Thyroid gland (tissue), 4 donors: ENCODE data around the gene CRAT. TPM values are rescaled to one million over a fixed set of nuclear protein-coding genes. Genes with fewer than 3 reads are reported as not detected.

Experiments
- DNase-seq, 2 donors: peaks; one replicate each; pipeline ENCODE4 v3.0.0-alpha.2; 2019
- H3K27ac ChIP-seq, 3 donors: fragments of 200-600 bp; sonication (generic); 1 replicate in 2 of 3; 2 replicates in 1 of 3; pipeline ENCODE4 v1.5.1; 2016 to 2019; ENCODE audit warnings: mild to moderate bottlenecking in 1 of 3, moderate library complexity in 1 of 3
- H3K27me3 ChIP-seq: fragments of 200-600 bp; sonication (generic); one replicate; pipeline ENCODE4 v1.5.1; 2019
- H3K36me3 ChIP-seq, 2 donors: fragments of 200-600 bp; sonication (generic); one replicate each; pipeline ENCODE4 v1.5.1; 2016 to 2019
- H3K4me1 ChIP-seq, 2 donors: fragments of 200-600 bp; sonication (generic); one replicate each; pipeline ENCODE4 v1.5.1; 2017 to 2019
- H3K4me3 ChIP-seq, 3 donors: fragments of 200-600 bp; sonication (generic); replicated peaks in 1 of 3; 1 replicate in 2 of 3; 2 replicates in 1 of 3; pipeline ENCODE4 v1.5.1; 2016; ENCODE audit warnings: mild to moderate bottlenecking in 1 of 3
- H3K9me3 ChIP-seq: fragments of 200-600 bp; sonication (generic); one replicate; pipeline ENCODE4 v1.5.1; 2017
- POLR2A ChIP-seq, 2 donors: fragments of 450-650 bp; IDR thresholded peaks; one replicate each; pipeline ENCODE4 v1.6.1; 2017; ENCODE audit warnings: antibody characterized with exemption in 2 of 2, mild to moderate bottlenecking in 2 of 2, moderate library complexity in 1 of 2
- WGBS, 2 donors: methylation state at CpG; one replicate each; pipeline ENCODE4 v1.1.5; 2017; 5-methylcytosine and 5-hydroxymethylcytosine counted together
- intact Hi-C: fragments of 100-400 bp; cut with DNase I; formaldehyde crosslinking; loops from one replicate; pipeline ENCODE4 v1.15.1; 2023
- total RNA-seq, 4 donors: library from RNA; depleted of rRNA; stranded (reverse); fragments of >200 nt; gene quantifications; one replicate each; pipeline ENCODE4 v1.2.3, GENCODE V29; 2016
- TF ChIP-seq, protein P1 (sequence below), 6 experiments: fragments of 200-600 bp in 3 of 6; fragments of 450-650 bp in 3 of 6; sonication (generic) in 3 of 6; IDR thresholded peaks; one replicate each; pipeline ENCODE4 v1.5.1; 2016 to 2019; ENCODE audit warnings: antibody characterized with exemption in 6 of 6, mild to moderate bottlenecking in 2 of 6, inconsistent platforms in 1 of 6, moderate library complexity in 1 of 6

Gene CRAT
- total RNA-seq, 4 donors from 2014 or later = 44.0 to 59.0 (median 54.1) TPM

DNA sequence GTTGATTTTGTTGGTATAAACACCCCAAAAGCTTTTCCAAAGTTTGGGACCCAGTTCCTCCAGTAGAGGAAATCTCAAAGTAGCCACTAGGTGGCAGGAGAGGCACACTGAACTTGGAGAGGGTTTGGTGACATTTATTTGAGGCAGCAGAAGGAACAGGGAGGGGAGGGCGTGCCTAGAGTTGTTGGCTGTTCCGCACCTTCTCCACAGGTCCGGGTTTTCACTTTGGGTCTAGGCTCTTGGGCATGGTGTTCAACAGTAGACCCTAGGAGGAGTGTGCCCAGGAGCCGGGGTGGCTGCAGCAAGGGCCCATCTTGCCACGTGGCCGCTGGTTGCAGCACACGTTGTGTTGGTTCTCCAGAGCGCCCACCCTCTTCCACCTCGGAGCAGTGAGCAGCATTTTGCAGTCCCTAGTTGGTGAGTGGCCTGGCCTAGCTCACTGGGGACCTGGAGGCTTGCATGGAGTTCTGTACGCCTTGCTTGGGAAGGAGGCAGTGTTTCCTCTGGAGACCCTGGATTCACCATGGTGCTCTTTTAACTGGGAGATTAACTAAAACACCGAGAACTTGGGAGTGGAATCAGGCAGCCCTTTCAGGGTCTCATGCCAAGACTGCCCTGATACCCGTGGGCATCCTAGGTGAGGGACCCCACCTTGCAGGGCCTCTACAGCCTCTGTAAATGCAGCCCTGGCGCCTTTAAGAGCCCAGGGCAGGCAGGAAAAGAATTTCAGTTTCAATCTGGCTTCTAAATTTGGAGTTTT, 28.8 kb upstream of the CRAT start:
- H3K27me3 ChIP-seq = no peaks in the 10 kb centered on the region
- no peaks in the 10 kb centered on the region for H3K9me3 ChIP-seq
- H3K4me3 ChIP-seq = peak overlapping the region in 1 of 3 donors; percentile 28
- no peak for TF ChIP-seq POLR2A (IDR thresholded peaks at IDR 0.05)
- TF ChIP-seq, protein P1, sequence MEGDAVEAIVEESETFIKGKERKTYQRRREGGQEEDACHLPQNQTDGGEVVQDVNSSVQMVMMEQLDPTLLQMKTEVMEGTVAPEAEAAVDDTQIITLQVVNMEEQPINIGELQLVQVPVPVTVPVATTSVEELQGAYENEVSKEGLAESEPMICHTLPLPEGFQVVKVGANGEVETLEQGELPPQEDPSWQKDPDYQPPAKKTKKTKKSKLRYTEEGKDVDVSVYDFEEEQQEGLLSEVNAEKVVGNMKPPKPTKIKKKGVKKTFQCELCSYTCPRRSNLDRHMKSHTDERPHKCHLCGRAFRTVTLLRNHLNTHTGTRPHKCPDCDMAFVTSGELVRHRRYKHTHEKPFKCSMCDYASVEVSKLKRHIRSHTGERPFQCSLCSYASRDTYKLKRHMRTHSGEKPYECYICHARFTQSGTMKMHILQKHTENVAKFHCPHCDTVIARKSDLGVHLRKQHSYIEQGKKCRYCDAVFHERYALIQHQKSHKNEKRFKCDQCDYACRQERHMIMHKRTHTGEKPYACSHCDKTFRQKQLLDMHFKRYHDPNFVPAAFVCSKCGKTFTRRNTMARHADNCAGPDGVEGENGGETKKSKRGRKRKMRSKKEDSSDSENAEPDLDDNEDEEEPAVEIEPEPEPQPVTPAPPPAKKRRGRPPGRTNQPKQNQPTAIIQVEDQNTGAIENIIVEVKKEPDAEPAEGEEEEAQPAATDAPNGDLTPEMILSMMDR (IDR thresholded peaks at IDR 0.05) = peak; percentile 76 to 97 (median 92)
- H3K36me3 ChIP-seq = peaks cover 20 to 24% of the 10 kb centered on the region in 2 donors
- WGBS, 2 donors = 0 to 8% methylated on average over 6 to 12 of the region's 13 CpGs
- H3K4me1 ChIP-seq = peaks cover 45 to 74% of the 10 kb centered on the region in 2 donors
- peak overlapping the region; percentile 98 to 100 (median 100) for H3K27ac ChIP-seq
- intact Hi-C loops = loop anchor here (5.0 kb wide), 1 partner anchor 473 kb away; no protein-coding TSS in a partner anchor
- DNase-seq = peak; percentile 77 to 79

DNA sequence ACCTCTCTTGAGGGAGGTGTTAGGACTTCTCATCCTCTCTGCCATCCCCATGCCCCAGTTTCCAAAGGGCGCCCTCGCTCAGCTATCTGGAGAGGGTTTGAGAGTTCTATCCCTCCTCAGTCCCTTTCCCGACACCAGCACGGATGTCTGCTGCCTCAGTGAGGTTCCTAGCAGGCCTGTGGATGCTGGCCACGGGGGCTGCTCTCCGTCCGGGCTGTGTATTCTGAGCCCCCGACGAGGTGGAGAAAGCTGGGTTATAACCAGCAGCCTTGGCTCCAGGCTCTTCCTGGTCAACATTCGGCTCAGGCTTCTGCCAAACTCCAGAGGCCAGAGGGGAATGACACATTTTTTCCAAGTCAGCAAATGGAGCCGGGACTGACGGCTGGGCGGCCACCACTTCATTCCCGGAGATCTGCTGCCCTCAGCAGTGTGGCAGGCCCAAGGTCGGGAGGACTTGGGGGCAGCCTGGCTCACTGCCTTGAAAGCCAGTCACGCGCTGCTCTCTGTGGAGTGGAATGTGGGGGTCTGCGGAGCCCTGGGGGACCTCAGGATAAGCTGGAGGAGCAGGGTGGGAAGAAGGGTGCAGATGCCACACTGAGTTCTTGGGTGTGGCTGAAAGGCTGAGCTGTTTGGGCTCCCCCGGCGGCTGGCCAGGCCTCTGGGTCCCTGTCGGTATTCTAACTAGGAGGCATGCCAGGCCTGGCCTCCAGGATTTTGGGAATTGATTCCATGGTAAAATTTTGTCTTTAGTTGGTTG, 28.1 kb upstream of the CRAT start:
- Histone ChIP-seq H3K36me3 (peaks cover 20 to 24% of the 10 kb centered on the region in 2 donors), H3K4me1 (peaks cover 44 to 66% of the 10 kb centered on the region in 2 donors), H3K27ac (peak overlapping the region; percentile 98 to 100 (median 100)), H3K27me3 (no peaks in the 10 kb centered on the region), H3K9me3 (no peaks in the 10 kb centered on the region), H3K4me3 (no peak overlapping the region)
- WGBS, 2 donors = 51 to 58% methylated on average over 12 to 19 of the region's 21 CpGs
- DNase-seq = peak; percentile 29
- intact Hi-C loops = loop anchor here (5.0 kb wide), 1 partner anchor 474 kb away; no protein-coding TSS in a partner anchor
- no peak for TF ChIP-seq POLR2A (IDR thresholded peaks at IDR 0.05)
- TF ChIP-seq, protein P1 (IDR thresholded peaks at IDR 0.05) = no peak

DNA sequence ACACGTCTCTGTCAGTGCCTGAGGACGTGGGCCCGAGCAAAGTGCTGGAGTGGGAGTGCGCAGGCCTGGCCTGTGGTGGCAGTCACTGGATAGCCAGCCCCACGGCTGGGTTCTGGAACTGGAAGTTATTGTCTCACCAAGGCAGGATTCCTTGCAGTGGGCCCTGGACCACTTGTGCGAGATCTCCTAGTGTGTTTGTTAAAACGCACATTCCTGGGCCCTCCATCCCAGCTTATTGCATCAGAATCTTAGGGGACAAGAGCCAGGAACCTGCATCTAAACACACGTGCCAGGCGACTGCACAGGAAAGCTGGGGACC, 27.5 kb upstream of the CRAT start:
- peaks cover 20 to 24% of the 10 kb centered on the region in 2 donors for H3K36me3 ChIP-seq
- no peaks in the 10 kb centered on the region for H3K9me3 ChIP-seq
- peak overlapping the region; percentile 98 to 100 (median 100) for H3K27ac ChIP-seq
- no peak for DNase-seq
- intact Hi-C loops = loop anchor here (5.0 kb wide), 1 partner anchor 474 kb away; no protein-coding TSS in a partner anchor
- TF ChIP-seq, protein P1 (IDR thresholded peaks at IDR 0.05) = no peak
- no peak for TF ChIP-seq POLR2A (IDR thresholded peaks at IDR 0.05)
- no peak overlapping the region for H3K4me3 ChIP-seq
- H3K27me3 ChIP-seq = no peaks in the 10 kb centered on the region
- WGBS, 2 donors = 77 to 79% methylated on average over 8 to 9 of the region's 9 CpGs
- peaks cover 38 to 61% of the 10 kb centered on the region in 2 donors for H3K4me1 ChIP-seq

DNA sequence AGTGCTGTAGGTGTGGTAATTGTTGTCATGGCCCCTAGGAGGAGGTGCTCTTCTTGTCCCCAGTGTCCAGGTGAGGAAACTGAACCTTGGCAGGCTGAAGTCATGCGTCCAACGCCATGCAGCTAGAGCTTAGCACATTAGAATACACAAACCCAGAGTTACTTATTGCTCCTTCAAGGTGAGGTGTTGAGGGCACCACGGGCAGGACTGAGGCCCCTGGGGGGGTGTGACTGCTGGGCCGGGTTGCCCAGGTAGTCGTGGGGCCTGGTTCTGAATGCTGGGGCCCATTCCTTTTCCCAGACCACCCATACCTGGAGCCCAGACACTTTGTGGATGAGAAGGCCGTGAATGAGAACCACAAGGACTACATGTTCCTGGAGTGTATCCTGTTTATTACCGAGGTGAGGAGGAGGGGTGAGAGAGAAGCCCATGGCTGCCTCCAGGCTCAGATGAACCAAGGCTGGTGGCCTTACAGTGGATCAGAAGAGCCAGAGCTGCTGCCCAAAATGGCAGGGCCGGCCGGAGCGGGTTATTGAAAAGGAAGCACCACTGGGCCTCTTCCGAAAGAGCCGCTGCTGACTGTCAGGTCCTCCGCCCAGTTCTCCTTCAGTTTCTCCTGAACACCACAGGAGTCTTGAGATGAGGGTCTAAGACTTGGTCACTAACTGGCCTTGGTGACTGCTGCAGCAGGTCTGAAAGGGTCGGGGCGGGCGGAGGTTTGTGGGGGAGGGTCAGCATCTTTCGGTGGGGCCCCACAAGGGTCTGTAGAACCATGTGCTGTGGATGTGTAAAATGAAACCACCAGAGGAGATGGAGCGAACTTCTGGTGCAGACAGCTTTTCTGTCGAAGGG, 26.9 kb upstream of the CRAT start:
- WGBS, 2 donors = 81 to 85% methylated on average over 19 of the region's 19 CpGs
- TF ChIP-seq, protein P1 (IDR thresholded peaks at IDR 0.05) = no peak
- no peak for TF ChIP-seq POLR2A (IDR thresholded peaks at IDR 0.05)
- intact Hi-C loops = loop anchor here (5.0 kb wide), 1 partner anchor 475 kb away; no protein-coding TSS in a partner anchor
- Histone ChIP-seq H3K36me3 (peaks cover 20 to 24% of the 10 kb centered on the region in 2 donors), H3K4me1 (peaks cover 34 to 55% of the 10 kb centered on the region in 2 donors), H3K27ac (peak overlapping the region; percentile 98 to 100 (median 100)), H3K9me3 (no peaks in the 10 kb centered on the region), H3K4me3 (no peak overlapping the region), H3K27me3 (no peaks in the 10 kb centered on the region)
- no peak for DNase-seq
